Measurements from ENCODE around the gene RIOK1. TPM values are rescaled to one million over a fixed set of nuclear protein-coding genes. Genes with fewer than 3 reads are reported as not detected.

RIOK1 gene
- total and polyA plus RNA-seq, 9 of the 15 experiments (the other 6 are each of a cell fraction or from before 2014, with no cell fraction given) = 24.9 to 101 (median 52.2) TPM

- TF ChIP-seq STAT5B (CRISPR knock-in tag; IDR thresholded peaks at IDR 0.05) (no peak), TEAD4 (IDR thresholded peaks at IDR 0.05; ENCODE audit: low read length) (peak; percentile 28; the same call in 1 of the 2 replicates), TEAD4 (CRISPR knock-in tag; IDR thresholded peaks at IDR 0.05; ENCODE audit: borderline replicate concordance) (no peak), RBM22 (IDR thresholded peaks at IDR 0.05; ENCODE audit: low read depth, low read length, poor library complexity, severe bottlenecking) (no peak), FOXK1 (CRISPR knock-in tag; IDR thresholded peaks at IDR 0.05; ENCODE audit: borderline replicate concordance) (peak; percentile 75; the same call in 1 of the 2 replicates), BDP1 (IDR thresholded peaks at IDR 0.05; ENCODE audit: insufficient read depth, insufficient read length) (no peak), ZNF699 (CRISPR knock-in tag; IDR thresholded peaks at IDR 0.05; ENCODE audit: insufficient replicate concordance) (no peak), CBX2 (IDR thresholded peaks at IDR 0.05; ENCODE audit: insufficient read depth, low read length, poor library complexity, severe bottlenecking) (no peak), GATAD2A (IDR thresholded peaks at IDR 0.05) (no peak), POLR2AphosphoS5 (IDR thresholded peaks at IDR 0.05; ENCODE audit: control insufficient read depth, insufficient read depth, low read depth, low read length) (peak; percentile 91), ZBTB12 (CRISPR knock-in tag; IDR thresholded peaks at IDR 0.05) (no peak), CHD2 (IDR thresholded peaks at IDR 0.05; ENCODE audit: low read depth, low read length) (0 out of 2 replicates have a peak, but pooled peaks have one; percentile 11), CBFA2T3 (IDR thresholded peaks at IDR 0.05) (peak; percentile 8; the same call in 1 of the 2 replicates), DNMT1 (IDR thresholded peaks at IDR 0.05) (no peak), CHCHD3 (CRISPR knock-in tag; IDR thresholded peaks at IDR 0.05) (no peak)
- TF ChIP-seq, protein P1, sequence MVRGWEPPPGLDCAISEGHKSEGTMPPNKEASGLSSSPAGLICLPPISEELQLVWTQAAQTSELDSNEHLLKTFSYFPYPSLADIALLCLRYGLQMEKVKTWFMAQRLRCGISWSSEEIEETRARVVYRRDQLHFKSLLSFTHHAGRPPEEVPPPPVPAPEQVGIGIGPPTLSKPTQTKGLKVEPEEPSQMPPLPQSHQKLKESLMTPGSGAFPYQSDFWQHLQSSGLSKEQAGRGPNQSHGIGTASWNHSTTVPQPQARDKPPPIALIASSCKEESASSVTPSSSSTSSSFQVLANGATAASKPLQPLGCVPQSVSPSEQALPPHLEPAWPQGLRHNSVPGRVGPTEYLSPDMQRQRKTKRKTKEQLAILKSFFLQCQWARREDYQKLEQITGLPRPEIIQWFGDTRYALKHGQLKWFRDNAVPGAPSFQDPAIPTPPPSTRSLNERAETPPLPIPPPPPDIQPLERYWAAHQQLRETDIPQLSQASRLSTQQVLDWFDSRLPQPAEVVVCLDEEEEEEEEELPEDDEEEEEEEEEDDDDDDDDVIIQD (CRISPR knock-in tag; IDR thresholded peaks at IDR 0.05) = no peak
- TF ChIP-seq, protein P2, sequence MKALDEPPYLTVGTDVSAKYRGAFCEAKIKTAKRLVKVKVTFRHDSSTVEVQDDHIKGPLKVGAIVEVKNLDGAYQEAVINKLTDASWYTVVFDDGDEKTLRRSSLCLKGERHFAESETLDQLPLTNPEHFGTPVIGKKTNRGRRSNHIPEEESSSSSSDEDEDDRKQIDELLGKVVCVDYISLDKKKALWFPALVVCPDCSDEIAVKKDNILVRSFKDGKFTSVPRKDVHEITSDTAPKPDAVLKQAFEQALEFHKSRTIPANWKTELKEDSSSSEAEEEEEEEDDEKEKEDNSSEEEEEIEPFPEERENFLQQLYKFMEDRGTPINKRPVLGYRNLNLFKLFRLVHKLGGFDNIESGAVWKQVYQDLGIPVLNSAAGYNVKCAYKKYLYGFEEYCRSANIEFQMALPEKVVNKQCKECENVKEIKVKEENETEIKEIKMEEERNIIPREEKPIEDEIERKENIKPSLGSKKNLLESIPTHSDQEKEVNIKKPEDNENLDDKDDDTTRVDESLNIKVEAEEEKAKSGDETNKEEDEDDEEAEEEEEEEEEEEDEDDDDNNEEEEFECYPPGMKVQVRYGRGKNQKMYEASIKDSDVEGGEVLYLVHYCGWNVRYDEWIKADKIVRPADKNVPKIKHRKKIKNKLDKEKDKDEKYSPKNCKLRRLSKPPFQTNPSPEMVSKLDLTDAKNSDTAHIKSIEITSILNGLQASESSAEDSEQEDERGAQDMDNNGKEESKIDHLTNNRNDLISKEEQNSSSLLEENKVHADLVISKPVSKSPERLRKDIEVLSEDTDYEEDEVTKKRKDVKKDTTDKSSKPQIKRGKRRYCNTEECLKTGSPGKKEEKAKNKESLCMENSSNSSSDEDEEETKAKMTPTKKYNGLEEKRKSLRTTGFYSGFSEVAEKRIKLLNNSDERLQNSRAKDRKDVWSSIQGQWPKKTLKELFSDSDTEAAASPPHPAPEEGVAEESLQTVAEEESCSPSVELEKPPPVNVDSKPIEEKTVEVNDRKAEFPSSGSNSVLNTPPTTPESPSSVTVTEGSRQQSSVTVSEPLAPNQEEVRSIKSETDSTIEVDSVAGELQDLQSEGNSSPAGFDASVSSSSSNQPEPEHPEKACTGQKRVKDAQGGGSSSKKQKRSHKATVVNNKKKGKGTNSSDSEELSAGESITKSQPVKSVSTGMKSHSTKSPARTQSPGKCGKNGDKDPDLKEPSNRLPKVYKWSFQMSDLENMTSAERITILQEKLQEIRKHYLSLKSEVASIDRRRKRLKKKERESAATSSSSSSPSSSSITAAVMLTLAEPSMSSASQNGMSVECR (CRISPR knock-in tag; IDR thresholded peaks at IDR 0.05) = peak; percentile 88
Measured at GRCh38 chr6:7389451-7390225, at the start of gene RIOK1, which contains the start of gene CAGE1 (continued).

All from K562 (cell line).